H1 (cell line): ENCODE results near the gene ZNF501. TPM values are rescaled to one million over a fixed set of nuclear protein-coding genes. Genes with fewer than 3 reads are reported as not detected.

Experiments
- CBX8 ChIP-seq: fragments of 300-800, 300-1000 bp; sonication (generic); IDR thresholded peaks from 2 replicates; pipeline ENCODE4 v1.7.1; 2016; ENCODE audit warnings: low read depth, low read length, borderline replicate concordance
- CEBPB ChIP-seq: IDR thresholded peaks from 2 replicates; pipeline ENCODE4 v1.6.1; 2012; ENCODE audit warnings: low read depth, low read length
- CHD7 ChIP-seq: fragments of 300-600 bp; sonication (generic); IDR thresholded peaks from 2 replicates; pipeline ENCODE4 v1.7.1; 2012; ENCODE audit warnings: low read length, moderate library complexity, mild to moderate bottlenecking, inconsistent platforms; ENCODE audit not compliant: insufficient replicate concordance
- GTF2F1 ChIP-seq: IDR thresholded peaks from 2 replicates; pipeline ENCODE4 v1.6.1; 2012; ENCODE audit warnings: low read depth, low read length, improper control_type of control experiment, borderline replicate concordance
- JUN ChIP-seq: IDR thresholded peaks from 2 replicates; pipeline ENCODE4 v1.6.1; 2011; ENCODE audit warnings: low read depth, mild to moderate bottlenecking, improper control_type of control experiment, low read length
- KDM4A ChIP-seq: IDR thresholded peaks from one replicate; pipeline ENCODE4 v1.7.1; 2012; ENCODE audit warnings: low read depth, mild to moderate bottlenecking, moderate library complexity, low read length, inconsistent platforms; ENCODE audit not compliant: severe bottlenecking
- POLR2A ChIP-seq, 2 experiments: IDR thresholded peaks; 1 replicate in 1 of 2; 2 replicates in 1 of 2; pipeline ENCODE4 v1.6.1; 2011; ENCODE audit warnings: low read depth in 2 of 2, low read length in 2 of 2, mild to moderate bottlenecking in 2 of 2; ENCODE audit errors: control extremely low read depth in 1 of 2
- RAD21 ChIP-seq, 2 experiments: IDR thresholded peaks in 1 of 2; conservative IDR thresholded peaks in 1 of 2; 2 replicates each; pipeline ENCODE4 v1.6.1; 2011; ENCODE audit warnings: low read depth in 2 of 2, low read length in 2 of 2, improper control_type of control experiment in 1 of 2, inconsistent platforms in 1 of 2, mild to moderate bottlenecking in 1 of 2, moderate library complexity in 1 of 2
- RBBP5 ChIP-seq: IDR thresholded peaks from 2 replicates; pipeline ENCODE4 v1.7.1; 2012; ENCODE audit warnings: low read depth, mild to moderate bottlenecking, inconsistent platforms, low read length, moderate library complexity, borderline replicate concordance
- SIX5 ChIP-seq: IDR thresholded peaks from 2 replicates; pipeline ENCODE4 v1.6.1; 2011; ENCODE audit warnings: mild to moderate bottlenecking, low read depth, low read length
- TCF12 ChIP-seq: IDR thresholded peaks from 2 replicates; pipeline ENCODE4 v1.6.1; 2011; ENCODE audit warnings: low read depth, mild to moderate bottlenecking, low read length
- YY1 ChIP-seq: IDR thresholded peaks from 2 replicates; pipeline ENCODE4 v1.6.1; 2011; ENCODE audit warnings: low read depth, mild to moderate bottlenecking, low read length
- polyA plus RNA-seq, 7 experiments: library from polyadenylated mRNA; depleted of rRNA in 3 of 7; stranded (reverse) in 5 of 7; unstranded in 2 of 7; fragments of >200 nt in 5 of 7; fragments of 200-250 nt in 2 of 7; gene quantifications; 1 replicate in 5 of 7; 2 replicates in 1 of 7; 4 replicates in 1 of 7; pipeline versions ENCODE4 v1.2.1 to v1.2.3, GENCODE V29; 2011 to 2013; ENCODE audit warnings: missing spikeins in 2 of 7, mixed read lengths in 2 of 7
- total RNA-seq: library from RNA; stranded (reverse); fragmentation: NEBNext Ultra II Directional; extraction: Animal tissue kit (Norgen Biotek cat#: 25700); gene quantifications from 2 replicates; pipeline ENCODE4 v1.2.1, GENCODE V29; 2021

Gene ZNF501
- total and polyA plus RNA-seq, 2 of the 8 experiments (the other 6 are each of a cell fraction or from before 2014, with no cell fraction given) = 1.6 to 5.3 TPM

- TF ChIP-seq CHD7 = no peak
- no peak for TF ChIP-seq POLR2A (IDR thresholded peaks at IDR 0.05; ENCODE audit: control extremely low read depth in 1 of 2, low read depth in 2 of 2, low read length in 2 of 2)
- TF ChIP-seq RBBP5 = no peak
- TF ChIP-seq CEBPB = no peak
- no peak for TF ChIP-seq TCF12
- TF ChIP-seq JUN = no peak
- no peak for TF ChIP-seq RAD21 (IDR thresholded peaks at IDR 0.05 in 1 of 2, conservative IDR thresholded peaks at IDR 0.05 in 1 of 2; ENCODE audit: low read depth in 2 of 2, low read length in 2 of 2)
- no peak for TF ChIP-seq SIX5
- no peak for TF ChIP-seq KDM4A
- TF ChIP-seq YY1 = no peak
- no peak for TF ChIP-seq GTF2F1
- TF ChIP-seq CBX8 = no peak
These were observed 48.4 kb upstream of the ZNF501 start (continued) for GRCh38 chr3:44680921-44681455.
